GM12892 (cell line): ENCODE data around the gene RPAP3.

Source experiments
- POLR2A ChIP-seq: IDR thresholded peaks from 2 replicates; pipeline ENCODE4 v1.6.1; 2011; ENCODE audit warnings: low read depth, low read length, control low read depth
- POLR2AphosphoS5 ChIP-seq: IDR thresholded peaks from 2 replicates; pipeline ENCODE4 v1.6.1; 2011; ENCODE audit warnings: low read depth, low read length, control low read depth
- TAF1 ChIP-seq: IDR thresholded peaks from 2 replicates; pipeline ENCODE4 v1.6.1; 2011; ENCODE audit warnings: low read depth, mild to moderate bottlenecking, control low read depth, low read length, borderline replicate concordance

DNA sequence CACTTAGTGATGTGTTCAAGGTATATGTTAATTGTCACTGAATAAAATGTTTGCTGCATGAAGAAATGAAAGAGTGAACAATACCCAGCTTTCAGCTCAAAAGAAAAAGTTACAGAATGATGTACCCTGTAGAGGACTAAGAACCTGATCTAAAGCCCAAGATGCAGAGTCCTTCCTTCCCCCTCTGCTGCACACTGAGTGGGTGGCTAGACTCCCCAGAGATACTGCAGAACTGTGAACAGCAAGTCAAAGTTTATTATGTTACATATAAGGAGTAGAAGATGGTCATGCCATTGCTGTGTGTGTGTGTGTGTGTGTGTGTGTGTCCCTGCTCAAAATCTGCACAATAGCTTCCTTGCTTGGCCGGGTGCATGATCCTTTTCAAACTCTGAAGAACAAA lies 83.9 kb downstream of the RPAP3 start:
- TF ChIP-seq POLR2A (no peak), POLR2AphosphoS5 (no peak), TAF1 (no peak)
